ENCODE results near the gene OPCML.

DNA sequence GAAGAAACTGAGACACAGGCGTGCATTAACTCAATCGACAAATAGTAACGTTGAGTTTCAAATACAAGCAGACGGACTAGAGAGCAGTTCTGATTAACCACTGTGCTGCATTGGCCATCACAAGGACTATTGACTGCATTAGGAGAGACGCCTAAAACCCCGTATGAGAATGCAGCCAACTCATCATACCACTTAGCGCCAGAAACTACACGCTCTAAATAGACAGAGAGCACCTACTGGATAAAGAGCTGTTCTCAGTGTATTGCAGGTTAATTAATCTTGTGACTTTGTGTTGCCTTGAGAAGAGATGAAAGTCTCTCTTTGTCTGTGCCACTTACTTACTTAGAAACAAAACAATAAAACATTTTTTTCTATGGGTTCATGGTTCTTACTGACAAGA lies 484.0 kb downstream of the OPCML start:
- TF ChIP-seq CTCF (conservative IDR thresholded peaks at IDR 0.05; ENCODE audit: low read depth, low read length) (no peak), EZH2 (IDR thresholded peaks at IDR 0.05; ENCODE audit: borderline replicate concordance, low read depth, low read length, poor library complexity, severe bottlenecking) (no peak)

All from A673 (cell line).